Measurements from ENCODE around the gene RAPGEF6. TPM values are rescaled to one million over a fixed set of nuclear protein-coding genes. Genes with fewer than 3 reads are reported as not detected.

Gene RAPGEF6
- total RNA-seq, 1 experiment from 2014 or later, result 50.7 TPM

DNA sequence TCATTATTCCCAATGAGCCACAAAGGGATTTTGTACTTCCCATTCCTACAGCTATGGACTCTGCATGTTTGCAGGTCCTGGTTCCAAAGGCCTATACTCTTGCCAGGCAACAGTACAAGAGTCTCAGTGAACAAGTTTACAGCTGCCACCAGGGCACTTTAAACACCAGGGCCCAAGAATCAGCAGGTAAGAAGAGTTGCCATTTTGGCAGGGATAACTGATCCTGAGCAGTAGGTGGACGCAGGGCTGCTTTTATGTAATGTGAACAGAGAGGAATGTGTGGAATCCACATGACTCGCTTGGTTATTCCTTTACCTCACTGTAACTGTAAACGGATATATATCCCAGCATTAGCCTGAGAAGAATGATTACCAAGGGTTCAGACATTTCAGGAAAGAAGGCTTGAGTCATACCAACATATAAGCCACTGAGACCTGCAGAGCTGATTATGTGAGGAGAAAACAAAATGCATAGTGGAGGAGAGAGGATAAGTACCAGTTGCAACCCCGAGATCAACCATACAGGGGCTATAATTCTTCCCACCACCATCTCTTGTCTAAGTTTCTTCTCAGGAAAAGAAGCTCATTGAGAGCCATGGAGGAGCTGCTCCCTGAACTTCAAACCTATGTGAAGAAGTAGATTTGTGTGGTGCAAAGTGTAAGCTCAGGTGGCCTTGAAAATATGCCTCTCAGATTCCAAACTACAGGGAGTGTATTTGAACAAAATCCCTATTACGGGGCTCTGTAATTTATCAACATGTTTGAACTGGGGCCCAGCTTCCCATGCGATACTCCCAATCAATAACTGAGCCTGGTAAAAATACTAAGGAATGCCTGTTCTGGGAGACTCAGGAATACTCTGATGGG is 24.6 kb downstream of the RAPGEF6 start:
- Histone ChIP-seq H3K79me2 (ENCODE audit: low read length) (peaks cover 99% of the 10 kb centered on the region), H3K4me2 (ENCODE audit: low read depth, low read length, poor library complexity, severe bottlenecking) (no peak overlapping the region), H3K27ac (ENCODE audit: low read length) (no peak overlapping the region), H4K20me1 (ENCODE audit: insufficient read depth, low read depth, low read length) (peaks cover 30% of the 10 kb centered on the region), H3K36me3 (ENCODE audit: insufficient read depth, low read length) (no peaks in the 10 kb centered on the region; the same call in 1 of the 2 replicates), H3K9ac (ENCODE audit: low read length) (no peak overlapping the region), H3K4me3 (ENCODE audit: low read length) (no peak overlapping the region), H3K4me1 (ENCODE audit: low read length) (peaks cover 17% of the 10 kb centered on the region), H3K27me3 (ENCODE audit: low read length) (no peaks in the 10 kb centered on the region), H3K9me3 (ENCODE audit: low read length) (no peaks in the 10 kb centered on the region), H2AFZ (ENCODE audit: low read length) (no peak overlapping the region), H3K9me2 (replicated peaks; ENCODE audit: insufficient read depth, low read length) (no peaks in the 10 kb centered on the region)
- no peak for DNase-seq

DNA sequence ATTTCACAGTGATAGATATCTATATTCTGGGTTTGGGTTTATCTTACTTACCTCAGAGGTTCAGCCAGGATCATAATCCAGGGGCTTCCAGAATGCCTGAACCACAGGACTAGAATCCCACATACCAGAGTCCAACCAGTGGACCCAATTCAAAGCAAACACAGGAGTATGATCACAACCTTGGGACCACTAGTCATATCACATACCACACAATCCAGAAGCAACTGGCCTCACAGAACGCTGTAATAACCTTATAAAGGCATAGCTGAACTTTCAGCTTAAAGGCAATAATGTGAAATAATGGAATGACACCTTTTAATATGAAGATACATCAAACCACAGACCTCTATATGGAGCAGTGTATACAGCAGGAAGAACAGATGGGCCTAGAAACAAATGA is 25.3 kb downstream of the RAPGEF6 start:
- Histone ChIP-seq H3K9me3 (ENCODE audit: low read length) (no peaks in the 10 kb centered on the region), H3K79me2 (ENCODE audit: low read length) (peaks cover 98% of the 10 kb centered on the region), H3K4me1 (ENCODE audit: low read length) (peaks cover 17% of the 10 kb centered on the region), H4K20me1 (ENCODE audit: insufficient read depth, low read depth, low read length) (peaks cover 25% of the 10 kb centered on the region), H3K4me2 (ENCODE audit: low read depth, low read length, poor library complexity, severe bottlenecking) (no peak overlapping the region), H2AFZ (ENCODE audit: low read length) (no peak overlapping the region), H3K4me3 (ENCODE audit: low read length) (no peak overlapping the region), H3K9me2 (replicated peaks; ENCODE audit: insufficient read depth, low read length) (no peaks in the 10 kb centered on the region), H3K9ac (ENCODE audit: low read length) (no peak overlapping the region), H3K36me3 (ENCODE audit: insufficient read depth, low read length) (peaks cover 3% of the 10 kb centered on the region), H3K27ac (ENCODE audit: low read length) (no peak overlapping the region), H3K27me3 (ENCODE audit: low read length) (no peaks in the 10 kb centered on the region)
- DNase-seq, result no peak

- H3K27ac ChIP-seq (ENCODE audit: low read length), result no peak overlapping the region
- H3K9me3 ChIP-seq (ENCODE audit: low read length), result no peaks in the 10 kb centered on the region
- H3K4me3 ChIP-seq (ENCODE audit: low read length), result no peak overlapping the region
- H3K27me3 ChIP-seq (ENCODE audit: low read length), result no peaks in the 10 kb centered on the region
- peaks cover 96% of the 10 kb centered on the region for H3K79me2 ChIP-seq (ENCODE audit: low read length)
- H3K9ac ChIP-seq (ENCODE audit: low read length), result no peak overlapping the region
- H3K4me2 ChIP-seq (ENCODE audit: low read depth, low read length, poor library complexity, severe bottlenecking), result no peak overlapping the region
- no peak for DNase-seq
- H4K20me1 ChIP-seq (ENCODE audit: insufficient read depth, low read depth, low read length), result peaks cover 20% of the 10 kb centered on the region
- H3K9me2 ChIP-seq (replicated peaks; ENCODE audit: insufficient read depth, low read length), result no peaks in the 10 kb centered on the region
- peaks cover 11% of the 10 kb centered on the region for H3K36me3 ChIP-seq (ENCODE audit: insufficient read depth, low read length)
- peaks cover 17% of the 10 kb centered on the region for H3K4me1 ChIP-seq (ENCODE audit: low read length)
- no peak overlapping the region for H2AFZ ChIP-seq (ENCODE audit: low read length)
Measured at GRCh38 chr5:131608597-131608996, 26.4 kb downstream of the RAPGEF6 start.

DNA sequence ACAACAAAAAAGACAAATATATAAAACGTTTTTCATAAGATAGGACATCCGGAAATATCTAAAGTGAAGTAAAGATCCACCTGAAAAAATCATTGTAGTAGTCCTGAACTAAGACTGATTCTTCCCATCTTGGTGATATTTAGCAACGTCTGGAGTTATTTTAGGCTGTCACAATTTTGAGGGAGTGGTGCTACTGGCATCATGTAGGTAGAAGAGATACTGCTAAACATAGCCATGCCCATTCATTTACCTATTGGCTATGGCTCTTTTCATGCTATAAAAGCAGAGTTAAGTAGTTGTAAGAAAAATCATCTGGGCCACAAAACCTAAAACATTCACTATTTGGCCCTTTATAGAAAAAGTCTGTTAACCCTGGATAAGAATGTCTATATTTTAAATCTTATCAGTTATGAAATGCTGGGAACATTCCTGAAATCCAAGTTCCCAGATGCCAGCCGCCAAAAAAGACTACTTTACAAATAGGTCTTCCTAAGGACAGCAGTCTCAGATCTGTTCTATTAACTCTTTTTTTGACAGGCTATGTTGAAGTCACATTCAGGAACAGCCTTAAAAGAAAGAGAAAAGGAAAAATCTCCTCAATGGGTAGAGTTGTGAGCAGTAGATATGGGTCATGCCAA is 27.0 kb downstream of the RAPGEF6 start:
- peaks cover 17% of the 10 kb centered on the region for H3K4me1 ChIP-seq (ENCODE audit: low read length)
- H3K4me2 ChIP-seq (ENCODE audit: low read depth, low read length, poor library complexity, severe bottlenecking), result no peak overlapping the region
- no peaks in the 10 kb centered on the region for H3K9me2 ChIP-seq (replicated peaks; ENCODE audit: insufficient read depth, low read length)
- H3K9me3 ChIP-seq (ENCODE audit: low read length), result no peaks in the 10 kb centered on the region
- H3K79me2 ChIP-seq (ENCODE audit: low read length), result peaks cover 96% of the 10 kb centered on the region
- peaks cover 14% of the 10 kb centered on the region for H3K36me3 ChIP-seq (ENCODE audit: insufficient read depth, low read length)
- no peaks in the 10 kb centered on the region for H3K27me3 ChIP-seq (ENCODE audit: low read length)
- no peak overlapping the region for H2AFZ ChIP-seq (ENCODE audit: low read length)
- H3K4me3 ChIP-seq (ENCODE audit: low read length), result no peak overlapping the region
- peaks cover 20% of the 10 kb centered on the region for H4K20me1 ChIP-seq (ENCODE audit: insufficient read depth, low read depth, low read length)
- H3K27ac ChIP-seq (ENCODE audit: low read length), result no peak overlapping the region
- no peak for DNase-seq
- no peak overlapping the region for H3K9ac ChIP-seq (ENCODE audit: low read length)

DNA sequence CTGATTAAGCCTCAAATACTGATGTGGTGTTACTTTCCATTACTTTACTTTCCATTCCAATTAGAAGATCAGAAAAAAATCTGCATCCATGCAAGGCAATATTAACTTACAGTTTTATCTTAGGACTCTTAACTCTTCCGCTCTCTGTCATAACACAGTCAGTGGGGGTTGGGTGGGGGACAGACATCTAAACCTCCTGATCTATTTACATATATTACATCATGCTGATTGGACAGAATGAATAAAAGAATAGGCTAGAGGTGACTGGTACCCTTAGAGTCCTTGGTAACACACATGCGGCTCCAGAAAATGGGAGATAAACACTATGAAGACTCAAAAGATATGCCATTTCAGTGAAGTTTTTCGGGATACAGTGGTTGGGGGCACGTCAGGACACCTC is 27.6 kb downstream of the RAPGEF6 start:
- no peaks in the 10 kb centered on the region for H3K9me3 ChIP-seq (ENCODE audit: low read length)
- H3K4me2 ChIP-seq (ENCODE audit: low read depth, low read length, poor library complexity, severe bottlenecking), result no peak overlapping the region
- no peak for DNase-seq
- peaks cover 17% of the 10 kb centered on the region for H3K4me1 ChIP-seq (ENCODE audit: low read length)
- H3K9me2 ChIP-seq (replicated peaks; ENCODE audit: insufficient read depth, low read length), result no peaks in the 10 kb centered on the region
- no peak overlapping the region for H3K9ac ChIP-seq (ENCODE audit: low read length)
- H3K27ac ChIP-seq (ENCODE audit: low read length), result no peak overlapping the region
- H3K27me3 ChIP-seq (ENCODE audit: low read length), result no peaks in the 10 kb centered on the region
- peaks cover 96% of the 10 kb centered on the region for H3K79me2 ChIP-seq (ENCODE audit: low read length)
- no peak overlapping the region for H2AFZ ChIP-seq (ENCODE audit: low read length)
- H3K4me3 ChIP-seq (ENCODE audit: low read length), result no peak overlapping the region
- peaks cover 15% of the 10 kb centered on the region for H4K20me1 ChIP-seq (ENCODE audit: insufficient read depth, low read depth, low read length)
- H3K36me3 ChIP-seq (ENCODE audit: insufficient read depth, low read length), result peaks cover 20% of the 10 kb centered on the region

GRCh38 chr5:131605086-131605485 is 29.9 kb downstream of the RAPGEF6 start:
- no peak overlapping the region for H3K4me2 ChIP-seq (ENCODE audit: low read depth, low read length, poor library complexity, severe bottlenecking)

DNA sequence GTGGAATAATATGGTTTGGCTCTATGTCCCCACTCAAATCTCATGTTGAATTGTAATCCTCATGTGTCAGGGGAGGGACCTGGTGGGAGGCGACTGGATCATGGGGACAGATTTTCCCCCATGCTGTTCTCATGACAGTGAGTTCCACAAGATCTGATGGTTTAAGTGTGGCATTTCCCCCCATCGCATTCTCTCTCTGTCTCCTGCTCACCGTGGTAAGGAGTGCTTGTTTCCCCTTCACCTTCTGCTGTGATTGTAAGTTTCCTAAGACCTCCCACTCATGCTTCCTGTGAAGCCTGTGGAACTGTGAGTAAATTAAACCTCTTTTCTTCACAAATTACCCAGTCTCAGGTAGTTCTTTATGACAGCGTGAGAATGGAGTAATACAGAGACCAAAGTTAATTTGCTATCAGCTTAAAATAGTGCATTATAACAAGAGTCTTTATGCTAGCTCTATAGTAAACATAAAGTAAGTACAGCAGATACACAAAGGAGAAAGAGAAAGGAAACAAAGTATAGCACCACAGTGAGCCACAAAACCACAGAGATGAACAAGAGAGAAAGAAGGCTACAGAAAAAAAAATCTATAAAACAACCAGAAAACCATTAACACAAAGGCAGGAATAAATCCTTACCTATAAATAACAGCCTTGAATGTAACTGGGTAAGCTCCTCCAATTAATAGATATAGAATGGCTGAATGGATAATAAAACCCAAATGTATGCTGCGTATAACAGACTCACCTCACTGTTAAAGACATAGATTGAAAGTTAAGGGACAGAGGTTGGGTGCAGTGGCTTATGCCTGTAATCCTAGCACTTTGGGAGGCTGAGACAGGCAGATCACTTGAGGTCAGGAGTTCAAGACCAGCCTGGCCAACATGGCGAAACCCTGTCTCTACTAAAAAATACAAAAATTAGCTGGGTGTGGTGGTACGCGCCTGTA is 39.7 kb downstream of the RAPGEF6 start:
- no peaks in the 10 kb centered on the region for H4K20me1 ChIP-seq (ENCODE audit: insufficient read depth, low read depth, low read length)
- H2AFZ ChIP-seq (ENCODE audit: low read length), result no peak overlapping the region
- no peak overlapping the region for H3K4me3 ChIP-seq (ENCODE audit: low read length)
- H3K4me2 ChIP-seq (ENCODE audit: low read depth, low read length, poor library complexity, severe bottlenecking), result no peak overlapping the region
- H3K9me2 ChIP-seq (replicated peaks; ENCODE audit: insufficient read depth, low read length), result no peaks in the 10 kb centered on the region
- H3K27me3 ChIP-seq (ENCODE audit: low read length), result no peaks in the 10 kb centered on the region
- peaks cover 98% of the 10 kb centered on the region for H3K79me2 ChIP-seq (ENCODE audit: low read length)
- no peak overlapping the region for H3K27ac ChIP-seq (ENCODE audit: low read length)
- DNase-seq, result no peak
- H3K9ac ChIP-seq (ENCODE audit: low read length), result no peak overlapping the region
- H3K9me3 ChIP-seq (ENCODE audit: low read length), result no peaks in the 10 kb centered on the region
- H3K4me1 ChIP-seq (ENCODE audit: low read length), result peaks cover 36% of the 10 kb centered on the region
- H3K36me3 ChIP-seq (ENCODE audit: insufficient read depth, low read length), result peaks cover 38% of the 10 kb centered on the region

More at GRCh38 chr5:131605086-131605485, 29.9 kb downstream of the RAPGEF6 start:
- Histone ChIP-seq H3K27me3 (ENCODE audit: low read length) (no peaks in the 10 kb centered on the region), H3K4me1 (ENCODE audit: low read length) (peaks cover 16% of the 10 kb centered on the region), H3K9me3 (ENCODE audit: low read length) (no peaks in the 10 kb centered on the region), H3K36me3 (ENCODE audit: insufficient read depth, low read length) (peaks cover 28% of the 10 kb centered on the region), H3K9me2 (replicated peaks; ENCODE audit: insufficient read depth, low read length) (no peaks in the 10 kb centered on the region), H3K9ac (ENCODE audit: low read length) (no peak overlapping the region), H2AFZ (ENCODE audit: low read length) (no peak overlapping the region), H4K20me1 (ENCODE audit: insufficient read depth, low read depth, low read length) (peaks cover 11% of the 10 kb centered on the region), H3K27ac (ENCODE audit: low read length) (no peak overlapping the region), H3K4me3 (ENCODE audit: low read length) (no peak overlapping the region), H3K79me2 (ENCODE audit: low read length) (peaks cover 91% of the 10 kb centered on the region)
- no peak for DNase-seq
